Transverse colon (tissue), 4 donors: Measurements from ENCODE around the gene MSI2.

Source experiments
- CTCF ChIP-seq, 5 experiments: fragments of 200-600 bp in 3 of 5; fragments of 450-650 bp in 2 of 5; sonication (generic) in 3 of 5; IDR thresholded peaks; 1 replicate in 2 of 5; 2 replicates in 3 of 5; pipeline ENCODE4 v1.5.1; 2016 to 2017; ENCODE audit warnings: antibody characterized with exemption in 5 of 5, inconsistent platforms in 3 of 5, mild to moderate bottlenecking in 2 of 5, moderate library complexity in 1 of 5
- EP300 ChIP-seq: sonication (generic); formaldehyde crosslinking; IDR thresholded peaks from one replicate; pipeline ENCODE4 v1.6.1; 2017; ENCODE audit warnings: antibody characterized with exemption, low read depth
- POLR2A ChIP-seq: fragments of 450-650 bp; IDR thresholded peaks from one replicate; pipeline ENCODE4 v1.6.1; 2016; ENCODE audit warnings: antibody characterized with exemption, mild to moderate bottlenecking, moderate library complexity
- POLR2AphosphoS5 ChIP-seq, 3 donors: sonication (generic); formaldehyde crosslinking; IDR thresholded peaks; one replicate each; pipeline ENCODE4 v1.6.1; 2016; ENCODE audit warnings: antibody characterized with exemption in 3 of 3

- no peak for TF ChIP-seq CTCF (IDR thresholded peaks at IDR 0.05)
- no peak for TF ChIP-seq EP300
- TF ChIP-seq POLR2AphosphoS5 (IDR thresholded peaks at IDR 0.05), result no peak
- no peak for TF ChIP-seq POLR2A
Observed at GRCh38 chr17:57641761-57642160, 385.4 kb downstream of the MSI2 start.
